GM10248 (cell line): Measurements from ENCODE around the gene CNOT11.

Experiments
- CTCF ChIA-PET: fragments of 300-600 bp; sonication (Branson Sonifier 250); formaldehyde crosslinking; extraction: SDS; loops from one replicate; lab custom pipeline; 2021; ENCODE audit warnings: antibody characterized with exemption; lab: Yijun Ruan, JAX
- POLR2A ChIA-PET: fragments of 350-650 bp; sonication (Branson Sonifier 250); formaldehyde crosslinking; extraction: SDS; loops from one replicate; lab custom pipeline; 2020; ENCODE audit warnings: antibody characterized with exemption; lab: Yijun Ruan, JAX
- DNase-seq: peaks from one replicate; pipeline ENCODE4 v3.0.0; 2012; ENCODE audit errors: extremely low spot score
- TF ChIP-seq, protein P1 (sequence below): IDR thresholded peaks from 2 replicates; pipeline ENCODE4 v1.5.1; 2012; ENCODE audit warnings: mild to moderate bottlenecking, low read depth; ENCODE audit errors: extremely low read depth, missing control alignments, control extremely low read depth

Gene CNOT11

DNA sequence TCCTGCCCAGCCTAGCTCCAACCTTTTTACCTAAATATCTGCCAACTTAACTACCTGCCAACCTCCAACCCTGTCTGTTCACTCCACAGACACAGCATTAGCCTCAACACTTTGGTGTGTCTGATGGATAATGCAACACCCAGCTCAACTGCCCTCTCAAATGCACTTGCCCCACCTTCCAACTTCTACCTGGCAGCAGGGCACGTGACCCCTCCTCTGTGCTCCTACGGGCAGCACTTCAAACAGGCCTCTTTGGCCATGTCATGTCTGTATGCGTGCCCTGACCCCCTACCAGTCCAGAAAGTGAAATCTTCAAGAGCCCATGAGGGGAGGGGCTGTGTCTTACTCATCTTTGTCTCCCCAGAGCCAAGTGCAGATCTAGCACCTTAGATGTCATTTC, 30.3 kb downstream of the CNOT11 start:
- ChIA-PET CTCF (interaction anchor here (1.4 kb wide), 1 partner anchor 38 kb away, joined by 3 read pairs; no protein-coding TSS in a partner anchor), POLR2A (no interaction called here)
- TF ChIP-seq, protein P1, sequence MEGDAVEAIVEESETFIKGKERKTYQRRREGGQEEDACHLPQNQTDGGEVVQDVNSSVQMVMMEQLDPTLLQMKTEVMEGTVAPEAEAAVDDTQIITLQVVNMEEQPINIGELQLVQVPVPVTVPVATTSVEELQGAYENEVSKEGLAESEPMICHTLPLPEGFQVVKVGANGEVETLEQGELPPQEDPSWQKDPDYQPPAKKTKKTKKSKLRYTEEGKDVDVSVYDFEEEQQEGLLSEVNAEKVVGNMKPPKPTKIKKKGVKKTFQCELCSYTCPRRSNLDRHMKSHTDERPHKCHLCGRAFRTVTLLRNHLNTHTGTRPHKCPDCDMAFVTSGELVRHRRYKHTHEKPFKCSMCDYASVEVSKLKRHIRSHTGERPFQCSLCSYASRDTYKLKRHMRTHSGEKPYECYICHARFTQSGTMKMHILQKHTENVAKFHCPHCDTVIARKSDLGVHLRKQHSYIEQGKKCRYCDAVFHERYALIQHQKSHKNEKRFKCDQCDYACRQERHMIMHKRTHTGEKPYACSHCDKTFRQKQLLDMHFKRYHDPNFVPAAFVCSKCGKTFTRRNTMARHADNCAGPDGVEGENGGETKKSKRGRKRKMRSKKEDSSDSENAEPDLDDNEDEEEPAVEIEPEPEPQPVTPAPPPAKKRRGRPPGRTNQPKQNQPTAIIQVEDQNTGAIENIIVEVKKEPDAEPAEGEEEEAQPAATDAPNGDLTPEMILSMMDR, result no peak
- no peak for DNase-seq

DNA sequence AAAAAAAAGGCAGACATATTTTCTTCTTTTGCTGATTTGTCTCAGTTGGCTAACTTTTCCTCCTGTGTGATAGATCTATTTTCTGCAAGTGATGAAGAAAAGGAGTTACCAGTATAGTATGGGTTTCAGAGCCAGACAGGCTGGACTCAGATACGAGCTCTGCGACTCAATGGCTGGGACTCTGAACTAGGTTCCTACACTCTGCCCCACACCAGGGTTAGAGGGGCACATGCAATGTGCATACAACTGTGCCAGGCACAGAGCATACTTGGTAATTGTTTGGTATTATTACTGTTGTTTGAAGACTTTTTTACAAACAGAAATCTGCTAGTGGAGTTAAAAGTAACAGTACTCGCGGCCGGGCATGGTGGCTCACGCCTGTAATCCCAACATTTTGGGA, 34.0 kb downstream of the CNOT11 start:
- no peak for DNase-seq
- TF ChIP-seq, protein P1, result no peak
- CTCF ChIA-PET, result no interaction called here
- POLR2A ChIA-PET, result no interaction called here

DNA sequence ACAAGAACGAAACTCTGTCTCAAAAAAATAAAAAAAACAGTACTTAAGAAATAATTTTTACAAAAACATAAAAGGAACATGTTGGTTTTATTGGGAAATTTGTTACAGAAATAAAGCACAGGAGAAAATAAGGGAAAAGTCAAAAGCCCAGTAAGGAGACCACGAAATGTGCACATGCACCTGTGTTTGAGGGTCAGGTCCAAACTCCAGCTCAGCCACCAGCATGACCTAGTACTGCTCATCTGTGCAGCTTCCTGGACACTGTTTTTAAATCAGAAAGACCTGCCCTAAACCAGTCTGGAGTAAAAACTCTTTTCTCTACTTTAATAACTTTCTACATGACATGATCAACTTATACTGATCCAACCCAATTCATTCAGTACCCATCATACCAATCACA, 34.6 kb downstream of the CNOT11 start:
- TF ChIP-seq, protein P1, result no peak
- no peak for DNase-seq
- CTCF ChIA-PET, result interaction anchor here (1.2 to 1.4 kb wide), 2 partner anchors 12 to 17 kb away, joined by 3 read pairs; no protein-coding TSS in a partner anchor
- POLR2A ChIA-PET, result no interaction called here

DNA sequence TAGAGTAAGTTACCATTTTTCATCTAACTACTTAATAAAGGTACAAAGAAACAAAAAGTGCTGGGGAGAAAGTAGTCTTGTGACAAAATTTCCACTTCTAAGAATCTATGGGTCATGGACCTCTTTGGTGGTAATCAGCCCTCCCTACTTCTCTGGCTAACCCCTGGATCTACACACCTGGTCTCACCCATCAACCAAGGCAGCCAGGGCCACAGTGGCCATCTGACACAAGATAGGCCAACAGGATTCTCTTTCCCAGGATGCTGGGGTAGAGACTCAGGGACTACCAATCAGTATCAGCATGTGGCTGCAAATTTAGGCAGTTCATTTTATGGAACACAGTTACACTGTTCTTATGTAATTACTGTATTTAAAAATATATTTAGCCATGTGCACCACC, 38.0 kb downstream of the CNOT11 start:
- TF ChIP-seq, protein P1, result no peak
- ChIA-PET POLR2A (no interaction called here), CTCF (interaction anchor here (1.0 kb wide), 1 partner anchor 9 kb away, joined by 3 read pairs; no protein-coding TSS in a partner anchor)
- no peak for DNase-seq

DNA sequence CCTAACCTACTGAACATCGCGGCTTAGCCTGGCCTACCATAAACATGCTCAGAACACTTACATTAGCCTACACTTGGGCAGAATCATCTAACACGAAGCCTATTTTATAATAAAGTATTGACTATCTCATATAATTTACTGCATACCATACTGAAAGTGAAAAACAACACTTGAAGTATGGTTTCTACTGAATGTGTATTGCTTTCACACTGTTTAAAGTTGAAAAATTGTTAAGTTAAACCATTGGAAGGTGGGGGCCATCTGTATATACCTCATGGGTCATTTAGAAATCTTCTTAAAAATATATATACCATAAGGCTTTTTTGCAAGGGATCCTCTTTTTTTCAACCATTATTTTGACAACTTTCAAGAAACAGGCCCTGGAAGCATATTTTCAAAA, 39.3 kb downstream of the CNOT11 start:
- DNase-seq, result no peak
- ChIA-PET CTCF (interaction anchor here (1.0 kb wide), 1 partner anchor 10 kb away, joined by 3 read pairs; no protein-coding TSS in a partner anchor), POLR2A (no interaction called here)
- TF ChIP-seq, protein P1, result no peak

DNA sequence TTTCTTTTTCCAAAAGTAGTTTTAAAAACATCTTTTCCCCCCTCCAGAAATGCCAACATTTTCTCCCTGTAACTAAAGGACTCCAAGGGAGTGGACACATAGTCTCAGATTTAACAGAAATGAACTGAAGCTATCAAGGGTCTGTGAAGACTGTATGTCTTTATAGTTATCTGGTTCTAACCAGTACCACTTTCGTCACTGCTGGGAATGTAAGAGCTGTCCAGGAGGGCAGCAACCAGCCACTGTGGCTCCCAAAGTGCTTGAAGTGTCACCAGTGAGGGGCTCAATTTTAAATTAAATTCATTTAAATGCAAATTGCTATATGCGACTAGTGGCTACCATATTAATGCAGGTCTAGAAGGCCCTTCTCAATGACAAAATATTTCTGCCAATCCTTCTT, 40.9 kb downstream of the CNOT11 start:
- CTCF ChIA-PET, result interaction anchor here (0.8 kb wide), 1 partner anchor 18 kb away, joined by 3 read pairs; no protein-coding TSS in a partner anchor
- POLR2A ChIA-PET, result no interaction called here
- TF ChIP-seq, protein P1, result no peak
- no peak for DNase-seq
